GM12873 (cell line): Measurements from ENCODE around the gene P3R3URF.

Experiments
- TF ChIP-seq, protein P1 (sequence below): IDR thresholded peaks from 2 replicates; pipeline ENCODE4 v1.5.1; 2012; ENCODE audit warnings: low read depth, mild to moderate bottlenecking, moderate library complexity, low read length, control low read depth; ENCODE audit not compliant: insufficient read depth; ENCODE audit errors: missing control alignments

Gene P3R3URF

GRCh38 chr1:46176211-46176865, at the start of gene P3R3URF:
P3R3URF (minus strand) TSS chr1:46176488; CDS start chr1:46176471, 17 bp downstream.
- TF ChIP-seq, protein P1, sequence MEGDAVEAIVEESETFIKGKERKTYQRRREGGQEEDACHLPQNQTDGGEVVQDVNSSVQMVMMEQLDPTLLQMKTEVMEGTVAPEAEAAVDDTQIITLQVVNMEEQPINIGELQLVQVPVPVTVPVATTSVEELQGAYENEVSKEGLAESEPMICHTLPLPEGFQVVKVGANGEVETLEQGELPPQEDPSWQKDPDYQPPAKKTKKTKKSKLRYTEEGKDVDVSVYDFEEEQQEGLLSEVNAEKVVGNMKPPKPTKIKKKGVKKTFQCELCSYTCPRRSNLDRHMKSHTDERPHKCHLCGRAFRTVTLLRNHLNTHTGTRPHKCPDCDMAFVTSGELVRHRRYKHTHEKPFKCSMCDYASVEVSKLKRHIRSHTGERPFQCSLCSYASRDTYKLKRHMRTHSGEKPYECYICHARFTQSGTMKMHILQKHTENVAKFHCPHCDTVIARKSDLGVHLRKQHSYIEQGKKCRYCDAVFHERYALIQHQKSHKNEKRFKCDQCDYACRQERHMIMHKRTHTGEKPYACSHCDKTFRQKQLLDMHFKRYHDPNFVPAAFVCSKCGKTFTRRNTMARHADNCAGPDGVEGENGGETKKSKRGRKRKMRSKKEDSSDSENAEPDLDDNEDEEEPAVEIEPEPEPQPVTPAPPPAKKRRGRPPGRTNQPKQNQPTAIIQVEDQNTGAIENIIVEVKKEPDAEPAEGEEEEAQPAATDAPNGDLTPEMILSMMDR = peak; percentile 8

DNA sequence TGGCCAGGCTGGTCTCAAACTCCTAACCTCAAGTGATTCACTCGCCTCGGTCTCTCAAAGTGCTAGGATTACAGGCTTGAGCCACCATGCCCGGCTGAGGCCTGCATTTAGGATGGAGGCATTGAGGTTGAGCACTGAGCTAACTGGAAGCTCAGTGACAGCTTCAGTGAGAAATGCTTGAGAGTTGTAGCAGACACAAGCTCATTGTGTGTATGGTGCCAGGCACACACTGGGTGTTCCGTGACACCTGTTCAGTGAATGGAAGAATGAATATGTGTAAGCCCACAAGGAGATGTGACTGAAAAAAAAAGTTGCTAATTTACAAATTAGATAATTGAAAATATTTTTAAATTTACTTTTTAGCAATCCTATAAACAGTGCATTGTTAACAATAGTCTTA, 48.7 kb upstream of the P3R3URF start:
- TF ChIP-seq, protein P1 = no peak

DNA sequence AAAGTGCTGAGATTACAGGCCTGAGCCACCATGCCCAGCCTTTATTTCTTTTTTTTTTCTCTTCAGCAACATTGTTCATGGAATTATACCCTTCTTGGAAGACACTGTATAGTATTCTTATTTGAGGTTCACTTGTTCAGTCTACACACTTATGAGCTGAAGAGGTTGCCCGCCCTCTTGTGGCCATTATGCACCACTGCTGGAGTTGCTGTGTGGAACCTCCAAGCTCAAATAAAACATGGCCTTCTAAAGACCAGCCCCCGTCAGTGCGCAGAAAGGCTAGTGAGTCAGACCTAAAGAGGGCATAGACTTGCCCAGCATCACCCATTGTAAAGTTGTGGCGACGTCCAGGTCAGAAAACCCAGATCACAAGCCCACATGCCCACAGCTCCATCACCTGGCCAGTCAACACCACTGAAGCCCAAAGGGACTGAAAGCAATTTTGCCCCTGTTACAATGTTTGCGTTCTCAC, 47.2 kb upstream of the P3R3URF start:
- TF ChIP-seq, protein P1 = peak; percentile 94

DNA sequence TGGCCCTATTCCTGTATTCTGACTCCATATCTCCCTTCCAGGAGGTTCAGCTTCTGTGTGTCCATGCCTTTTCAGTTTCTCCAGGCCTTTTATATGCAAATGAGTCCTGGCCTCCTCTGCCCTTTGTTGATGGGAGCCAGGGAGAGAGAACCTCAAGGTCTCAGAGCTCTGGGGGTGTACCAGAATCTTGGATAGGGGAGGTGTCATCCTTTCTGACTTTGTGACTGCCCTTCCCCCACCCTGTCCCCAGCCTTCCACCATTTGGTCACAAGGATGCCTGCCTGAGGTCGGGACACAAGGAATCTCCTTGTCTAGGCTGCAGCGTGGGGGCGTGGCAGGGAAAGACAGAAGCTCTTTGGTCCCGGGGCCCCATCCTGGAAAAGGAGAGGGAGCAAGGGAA, 45.5 kb upstream of the P3R3URF start:
- TF ChIP-seq, protein P1 = no peak

DNA sequence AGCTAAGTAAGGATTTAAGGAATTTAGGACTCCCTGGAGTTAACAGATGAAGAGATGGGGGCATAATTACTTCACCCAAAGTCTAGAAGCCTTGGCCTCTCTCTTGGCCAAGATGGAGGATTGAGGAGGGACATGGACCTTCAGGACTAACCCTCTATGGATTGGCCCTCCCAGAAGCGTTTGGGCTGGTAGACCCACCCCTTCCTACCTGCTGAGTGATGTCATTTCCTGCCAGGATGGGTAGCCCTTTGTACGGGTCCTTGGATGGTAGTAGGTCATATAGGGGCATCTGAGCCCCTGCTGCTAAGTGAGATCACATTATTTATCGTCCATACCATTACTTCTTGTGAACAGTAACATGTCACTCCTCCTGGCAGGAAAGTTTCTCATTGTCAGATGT, 44.5 kb upstream of the P3R3URF start:
- TF ChIP-seq, protein P1 = no peak

- TF ChIP-seq, protein P1 = no peak
Observed at GRCh38 chr1:46219551-46220520, 43.5 kb upstream of the P3R3URF start.

DNA sequence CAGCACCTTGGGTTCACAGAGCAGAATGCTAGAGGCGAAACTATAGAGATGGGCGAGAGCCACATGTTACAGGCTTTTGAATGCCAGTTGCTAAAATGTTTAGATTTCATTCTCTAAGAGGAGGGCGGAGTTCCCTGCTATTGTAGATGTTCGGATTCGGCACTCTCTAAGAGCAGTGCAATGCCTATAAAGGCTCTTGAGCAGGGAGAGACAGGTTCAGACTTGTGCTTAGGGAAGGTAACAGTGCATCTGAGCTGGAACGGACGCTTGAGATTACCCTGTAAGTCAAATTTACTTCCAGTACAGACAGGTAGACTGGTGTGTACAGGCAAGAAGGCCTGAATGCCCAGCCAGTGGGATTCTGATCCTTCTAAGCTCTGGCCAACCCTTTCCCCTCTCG, 42.2 kb upstream of the P3R3URF start:
- TF ChIP-seq, protein P1 = no peak
